ENCODE measurements around the gene ABCG5.

ABCG5 gene

DNA sequence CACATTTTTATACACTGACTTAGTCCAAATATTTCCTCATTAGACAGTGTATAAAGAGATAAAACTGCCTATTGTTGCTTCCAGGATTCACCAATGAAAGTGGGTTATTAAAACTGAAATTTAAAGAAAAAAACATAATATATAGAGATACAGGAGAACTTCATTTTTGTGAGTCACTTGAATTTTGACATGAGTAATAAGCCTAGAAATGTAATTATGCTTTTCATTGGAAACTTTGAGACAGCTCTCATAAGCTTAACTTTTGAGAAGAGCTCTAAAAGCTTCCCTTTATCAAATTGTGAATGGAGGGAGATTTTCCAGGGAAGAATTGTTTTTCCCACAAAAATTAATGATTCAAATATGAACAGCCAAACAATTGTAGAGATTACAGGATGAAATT is 50.7 kb downstream of the ABCG5 start:
- no peak overlapping the region for H3K4me3 ChIP-seq (replicated peaks in 1 of 2; ENCODE audit: low read depth in 2 of 2, low read length in 2 of 2)
- DNase-seq (ENCODE audit: low read depth in 2 of 2), result no peak

DNA sequence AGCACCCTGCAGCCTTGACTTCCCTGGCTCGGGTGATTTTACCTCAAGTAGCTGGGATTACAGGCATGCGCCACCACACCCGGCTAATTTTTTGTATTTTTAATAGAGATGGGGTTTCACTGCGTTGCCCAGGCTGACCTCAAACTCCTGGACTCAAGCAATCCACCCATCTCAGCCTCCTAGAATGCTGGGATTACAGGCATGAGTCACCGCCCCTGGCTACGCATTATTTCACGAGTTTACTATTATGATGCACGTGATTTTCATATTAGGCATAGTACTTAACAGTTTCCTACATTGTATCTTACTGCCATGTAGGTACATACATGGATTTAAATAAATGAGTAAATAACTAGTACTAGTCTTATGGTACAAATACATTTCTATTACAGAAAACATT is 60.4 kb downstream of the ABCG5 start:
- TF ChIP-seq, protein P1, sequence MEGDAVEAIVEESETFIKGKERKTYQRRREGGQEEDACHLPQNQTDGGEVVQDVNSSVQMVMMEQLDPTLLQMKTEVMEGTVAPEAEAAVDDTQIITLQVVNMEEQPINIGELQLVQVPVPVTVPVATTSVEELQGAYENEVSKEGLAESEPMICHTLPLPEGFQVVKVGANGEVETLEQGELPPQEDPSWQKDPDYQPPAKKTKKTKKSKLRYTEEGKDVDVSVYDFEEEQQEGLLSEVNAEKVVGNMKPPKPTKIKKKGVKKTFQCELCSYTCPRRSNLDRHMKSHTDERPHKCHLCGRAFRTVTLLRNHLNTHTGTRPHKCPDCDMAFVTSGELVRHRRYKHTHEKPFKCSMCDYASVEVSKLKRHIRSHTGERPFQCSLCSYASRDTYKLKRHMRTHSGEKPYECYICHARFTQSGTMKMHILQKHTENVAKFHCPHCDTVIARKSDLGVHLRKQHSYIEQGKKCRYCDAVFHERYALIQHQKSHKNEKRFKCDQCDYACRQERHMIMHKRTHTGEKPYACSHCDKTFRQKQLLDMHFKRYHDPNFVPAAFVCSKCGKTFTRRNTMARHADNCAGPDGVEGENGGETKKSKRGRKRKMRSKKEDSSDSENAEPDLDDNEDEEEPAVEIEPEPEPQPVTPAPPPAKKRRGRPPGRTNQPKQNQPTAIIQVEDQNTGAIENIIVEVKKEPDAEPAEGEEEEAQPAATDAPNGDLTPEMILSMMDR (IDR thresholded peaks at IDR 0.05; ENCODE audit: low read depth, low read length), result no peak
- DNase-seq (ENCODE audit: low read depth in 2 of 2), result no peak
- no peak overlapping the region for H3K4me3 ChIP-seq (replicated peaks in 1 of 2; ENCODE audit: low read depth in 2 of 2, low read length in 2 of 2)

More for the DNA sequence above, 50.7 kb downstream of the ABCG5 start:
- TF ChIP-seq, protein P1 (IDR thresholded peaks at IDR 0.05; ENCODE audit: low read depth, low read length), result no peak

DNA sequence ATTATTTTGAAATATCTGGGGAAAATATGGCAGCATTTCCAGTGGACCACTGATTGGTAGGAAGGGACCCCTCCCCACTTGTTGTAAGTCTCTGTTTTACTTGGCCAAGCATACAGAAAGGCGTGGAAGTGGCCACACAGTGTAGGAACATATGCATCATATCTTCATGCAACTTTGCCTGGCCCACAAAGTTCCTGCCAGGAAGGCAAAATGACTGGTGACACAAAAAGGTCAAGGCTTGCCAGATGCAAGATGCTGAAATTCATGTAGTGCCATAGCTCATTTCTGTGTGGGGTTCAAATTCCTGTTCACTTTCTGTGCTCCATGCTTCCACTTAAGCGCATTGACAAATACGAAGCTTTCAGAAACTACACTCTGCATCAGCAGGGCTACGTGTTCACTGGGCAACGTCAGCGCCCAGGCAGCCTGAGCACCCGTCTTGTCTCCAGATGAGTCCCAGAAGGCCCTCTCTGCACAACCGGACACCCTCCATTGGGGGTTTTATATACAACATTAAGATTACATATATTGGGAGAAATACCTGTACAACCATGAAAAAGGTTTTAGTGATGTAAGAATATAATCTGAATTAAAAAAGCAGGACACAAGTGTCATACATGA is 61.2 kb downstream of the ABCG5 start:
- no peak for DNase-seq (ENCODE audit: low read depth in 2 of 2)
- no peak overlapping the region for H3K4me3 ChIP-seq (replicated peaks in 1 of 2; ENCODE audit: low read depth in 2 of 2, low read length in 2 of 2)
- TF ChIP-seq, protein P1 (IDR thresholded peaks at IDR 0.05; ENCODE audit: low read depth, low read length), result no peak

DNA sequence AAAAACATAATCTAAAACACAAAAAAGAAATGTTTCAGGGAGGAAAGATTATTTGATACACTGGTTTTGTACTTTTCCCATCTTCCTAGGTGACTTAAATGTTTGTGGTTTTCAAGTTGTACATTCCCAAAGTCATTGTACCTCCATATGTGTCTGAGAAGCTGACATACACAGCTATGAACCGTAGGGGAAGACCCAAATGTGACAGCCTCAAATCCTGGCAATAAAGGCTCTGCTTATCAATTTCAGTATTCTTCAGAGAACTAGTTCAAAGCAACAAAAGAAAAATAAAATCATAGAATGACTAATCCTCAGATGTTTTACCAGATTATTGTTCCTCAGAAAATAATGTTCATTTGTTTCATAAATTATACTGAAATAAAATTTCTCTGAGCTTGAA is 62.3 kb downstream of the ABCG5 start:
- no peak for DNase-seq (ENCODE audit: low read depth in 2 of 2)
- TF ChIP-seq, protein P1 (IDR thresholded peaks at IDR 0.05; ENCODE audit: low read depth, low read length), result no peak
- H3K4me3 ChIP-seq (replicated peaks in 1 of 2; ENCODE audit: low read depth in 2 of 2, low read length in 2 of 2), result no peak overlapping the region

DNA sequence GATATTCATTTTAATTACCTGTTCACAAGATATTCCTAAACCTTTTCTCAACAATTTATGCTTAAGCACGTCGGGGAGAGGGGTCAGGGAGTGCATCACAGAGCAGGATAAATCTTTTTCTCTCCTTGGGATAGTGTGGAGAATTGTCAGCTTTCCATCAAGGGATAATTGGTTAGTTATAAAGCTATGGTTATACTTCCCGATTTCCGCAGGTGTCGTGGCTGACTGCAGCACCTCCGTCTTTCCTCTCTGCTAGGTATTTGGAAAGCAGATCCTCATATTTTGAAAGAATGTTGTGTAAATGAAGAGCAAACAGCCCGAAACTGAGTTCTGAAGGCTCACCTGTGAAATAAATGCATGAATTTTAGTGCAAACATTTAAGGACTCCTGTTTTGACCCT is 64.0 kb downstream of the ABCG5 start:
- H3K4me3 ChIP-seq (replicated peaks in 1 of 2; ENCODE audit: low read depth in 2 of 2, low read length in 2 of 2), result peak overlapping the region; percentile 70 to 76
- no peak for DNase-seq (ENCODE audit: low read depth in 2 of 2)
- TF ChIP-seq, protein P1 (IDR thresholded peaks at IDR 0.05; ENCODE audit: low read depth, low read length), result no peak

DNA sequence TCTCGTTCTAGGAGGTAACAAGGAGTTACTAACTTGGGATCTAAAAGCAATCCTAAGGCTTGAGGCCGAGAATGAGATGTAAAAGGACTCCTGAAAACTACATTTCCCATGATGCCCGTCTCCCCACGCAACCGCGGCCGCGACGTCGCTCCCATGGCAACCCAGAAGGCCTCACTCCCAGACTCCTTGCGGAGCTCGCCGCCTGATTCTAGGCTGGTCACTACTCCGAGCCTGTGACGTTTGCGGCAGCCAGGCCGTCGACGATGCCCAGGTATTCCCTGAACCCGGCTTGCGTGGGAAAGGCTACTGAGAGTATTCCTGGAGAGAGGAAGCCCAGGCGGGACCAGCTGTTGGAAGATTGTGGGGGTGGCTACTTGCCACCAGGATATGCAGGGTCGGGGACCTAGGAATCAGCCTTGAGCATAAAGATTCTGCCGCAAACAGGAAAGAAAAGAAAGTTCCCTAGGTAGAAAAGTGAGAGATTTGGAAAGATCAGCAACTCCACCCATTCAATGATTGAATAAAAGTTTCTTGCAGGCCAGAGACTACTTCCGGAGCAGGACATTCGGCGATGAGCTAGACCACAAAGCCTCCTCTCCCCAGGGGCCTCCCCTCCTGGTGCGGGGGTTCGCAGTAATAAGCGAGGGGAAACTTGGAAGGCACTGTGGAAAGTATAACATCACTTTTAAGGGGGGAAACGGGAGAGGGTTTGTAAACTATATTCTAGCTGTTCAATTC is 64.6 kb downstream of the ABCG5 start, which contains the start of gene DYNC2LI1:
TSS of gene DYNC2LI1 (plus strand) at position 164 of the 738 bp plus-strand sequence. CDS start at position 264, 100 bp downstream.
- H3K4me3 ChIP-seq (replicated peaks in 1 of 2; ENCODE audit: low read depth in 2 of 2, low read length in 2 of 2), result peak within 1 kb of the TSS; percentile 70 to 76
- peak; percentile 92 to 93 for DNase-seq (ENCODE audit: low read depth in 2 of 2)
- TF ChIP-seq, protein P1 (IDR thresholded peaks at IDR 0.05; ENCODE audit: low read depth, low read length), result no peak

Data from cardiac fibroblast (primary cell).